Transverse colon (tissue), 3 donors: Measurements from ENCODE around the gene CENPA.

ENCODE experiments used
- EP300 ChIP-seq: sonication (generic); formaldehyde crosslinking; IDR thresholded peaks from one replicate; pipeline ENCODE4 v1.6.1; 2017; ENCODE audit warnings: antibody characterized with exemption, low read depth
- TF ChIP-seq, protein P1 (sequence below), 5 experiments: fragments of 200-600 bp in 3 of 5; fragments of 450-650 bp in 2 of 5; sonication (generic) in 3 of 5; IDR thresholded peaks; 1 replicate in 2 of 5; 2 replicates in 3 of 5; pipeline ENCODE4 v1.5.1; 2016 to 2017; ENCODE audit warnings: antibody characterized with exemption in 5 of 5, inconsistent platforms in 3 of 5, mild to moderate bottlenecking in 2 of 5, moderate library complexity in 1 of 5

DNA sequence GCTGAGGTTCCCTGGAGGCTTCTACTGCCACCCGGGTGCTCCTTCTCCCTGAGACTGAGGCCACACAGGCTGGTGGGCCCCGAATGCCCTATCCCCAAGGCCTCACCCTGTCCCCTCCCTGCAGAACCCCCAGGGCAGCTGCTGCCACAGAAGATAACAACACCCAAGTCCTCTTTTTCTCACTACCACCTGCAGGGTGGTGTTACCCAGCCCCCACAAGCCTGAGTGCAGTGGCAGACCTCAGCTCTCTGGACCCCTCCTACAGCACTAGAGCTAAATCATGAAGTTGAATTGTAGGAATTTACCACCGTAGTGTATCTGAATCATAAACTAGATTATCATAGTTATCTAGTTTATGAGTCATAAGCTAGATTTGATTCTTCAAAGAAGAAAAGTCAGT, 7.3 kb upstream of the CENPA start:
- TF ChIP-seq, protein P1, sequence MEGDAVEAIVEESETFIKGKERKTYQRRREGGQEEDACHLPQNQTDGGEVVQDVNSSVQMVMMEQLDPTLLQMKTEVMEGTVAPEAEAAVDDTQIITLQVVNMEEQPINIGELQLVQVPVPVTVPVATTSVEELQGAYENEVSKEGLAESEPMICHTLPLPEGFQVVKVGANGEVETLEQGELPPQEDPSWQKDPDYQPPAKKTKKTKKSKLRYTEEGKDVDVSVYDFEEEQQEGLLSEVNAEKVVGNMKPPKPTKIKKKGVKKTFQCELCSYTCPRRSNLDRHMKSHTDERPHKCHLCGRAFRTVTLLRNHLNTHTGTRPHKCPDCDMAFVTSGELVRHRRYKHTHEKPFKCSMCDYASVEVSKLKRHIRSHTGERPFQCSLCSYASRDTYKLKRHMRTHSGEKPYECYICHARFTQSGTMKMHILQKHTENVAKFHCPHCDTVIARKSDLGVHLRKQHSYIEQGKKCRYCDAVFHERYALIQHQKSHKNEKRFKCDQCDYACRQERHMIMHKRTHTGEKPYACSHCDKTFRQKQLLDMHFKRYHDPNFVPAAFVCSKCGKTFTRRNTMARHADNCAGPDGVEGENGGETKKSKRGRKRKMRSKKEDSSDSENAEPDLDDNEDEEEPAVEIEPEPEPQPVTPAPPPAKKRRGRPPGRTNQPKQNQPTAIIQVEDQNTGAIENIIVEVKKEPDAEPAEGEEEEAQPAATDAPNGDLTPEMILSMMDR (IDR thresholded peaks at IDR 0.05) = no peak
- no peak for TF ChIP-seq EP300
